Activated CD8-positive, alpha-beta memory T cell treated with anti-CD3 and anti-CD28 coated beads for 48 hours (primary cell): ENCODE results near the gene NRP2.

Experiments
- DNase-seq, 3 experiments: peaks; one replicate each; pipeline ENCODE4 v3.0.0-alpha.2; 2020; ENCODE audit warnings: low read depth in 2 of 3, low spot score in 2 of 3

The NRP2 gene

GRCh38 chr2:205771666-205772065, 89.4 kb downstream of the NRP2 start:
- DNase-seq: no peak

DNA sequence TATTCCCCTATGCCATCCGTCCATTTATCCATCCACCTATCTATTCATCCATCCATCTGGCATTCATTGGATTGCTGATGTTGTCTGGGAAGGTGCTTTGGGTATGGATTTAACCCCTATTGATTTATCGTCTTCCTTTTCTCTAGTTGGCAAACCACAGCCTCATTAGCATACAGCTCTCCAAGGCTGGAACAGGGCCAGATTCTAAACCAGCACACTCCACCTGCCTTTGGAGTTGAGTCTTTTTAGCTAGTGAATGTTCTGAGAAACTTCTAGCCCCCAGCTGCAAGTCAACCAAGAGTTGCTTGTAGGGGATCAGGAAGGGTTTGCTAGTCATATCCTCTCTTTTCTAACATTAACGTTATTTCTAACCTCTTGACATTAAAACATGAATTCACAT, 90.7 kb downstream of the NRP2 start:
- no peak for DNase-seq

DNA sequence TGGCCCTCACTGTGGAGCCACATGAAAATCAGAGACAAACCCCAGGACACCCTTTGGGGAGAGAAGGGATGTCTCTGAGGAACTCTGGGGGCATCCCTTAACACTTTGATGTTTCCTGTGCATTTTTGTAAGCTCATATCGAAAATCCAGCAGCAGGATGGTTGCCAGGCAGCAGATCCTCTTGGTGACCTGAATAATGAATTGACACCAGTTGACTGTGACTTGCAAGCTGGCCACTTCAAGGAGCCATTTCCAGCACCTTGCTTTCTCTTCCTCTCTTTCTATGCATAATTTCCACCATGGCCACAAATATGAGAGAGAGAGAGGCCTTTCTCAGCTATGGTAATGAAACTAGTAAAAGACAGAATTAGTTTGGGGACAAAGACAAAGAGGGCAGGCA, 91.7 kb downstream of the NRP2 start:
- DNase-seq: no peak

DNA sequence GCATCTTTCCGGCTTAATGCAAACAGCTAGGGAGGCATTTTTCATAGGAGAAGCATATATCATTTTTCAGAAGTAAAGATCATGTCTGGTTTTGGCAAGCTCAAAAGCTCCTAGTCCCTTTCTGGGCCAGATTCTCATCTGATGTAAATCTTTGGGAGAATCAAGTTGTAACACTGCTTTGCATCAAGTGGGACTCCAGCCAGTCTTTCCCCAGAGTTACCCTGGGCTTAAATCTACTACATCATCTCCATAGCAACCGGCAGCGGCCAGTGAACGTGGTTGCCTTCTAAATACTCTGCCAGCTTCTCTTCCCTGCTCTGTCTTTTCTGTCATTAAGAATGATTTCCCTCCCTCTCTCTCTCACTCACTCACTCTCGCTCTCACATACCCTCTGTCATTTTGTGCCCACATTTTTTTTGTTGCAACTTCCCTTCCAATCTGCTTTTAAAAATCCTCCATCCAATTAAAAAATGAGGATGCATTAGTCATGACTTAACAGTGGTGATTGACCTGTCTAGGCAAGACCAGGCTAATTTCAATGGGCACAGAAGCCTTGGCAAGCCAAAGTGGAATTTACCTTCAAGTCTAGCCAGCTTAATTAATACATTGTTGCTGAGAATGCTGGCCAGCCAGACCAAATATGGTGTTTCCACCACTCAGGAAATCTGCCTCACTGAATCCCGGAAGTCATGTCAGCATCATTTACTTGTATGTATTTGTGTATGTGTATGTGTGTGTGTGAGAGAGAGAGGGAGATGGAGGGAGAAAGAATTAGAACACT, 93.0 kb downstream of the NRP2 start:
- no peak for DNase-seq

- peak; percentile 2 to 12 (median 6) for DNase-seq
Observed at GRCh38 chr2:205776139-205776538, 93.8 kb downstream of the NRP2 start.

DNA sequence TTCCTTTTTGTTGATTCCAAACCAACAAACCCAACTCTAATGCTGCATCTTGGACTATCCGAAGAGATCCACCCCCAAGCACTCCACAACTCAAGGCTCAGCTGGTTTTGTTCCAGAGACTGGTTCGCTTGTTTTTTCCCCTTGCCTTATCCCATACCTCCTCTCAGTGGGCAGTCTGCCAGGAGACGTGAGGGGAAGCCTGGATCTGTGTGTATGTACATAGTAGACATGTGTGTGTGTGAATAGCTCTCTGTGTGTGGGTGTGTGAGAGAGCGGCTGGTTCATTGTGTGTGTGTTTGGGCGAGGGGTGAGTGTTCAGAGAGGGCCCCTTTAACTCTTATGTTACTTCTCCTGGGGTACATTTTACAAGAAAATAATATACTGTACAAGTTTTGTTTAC, 94.4 kb downstream of the NRP2 start:
- DNase-seq: no peak

DNA sequence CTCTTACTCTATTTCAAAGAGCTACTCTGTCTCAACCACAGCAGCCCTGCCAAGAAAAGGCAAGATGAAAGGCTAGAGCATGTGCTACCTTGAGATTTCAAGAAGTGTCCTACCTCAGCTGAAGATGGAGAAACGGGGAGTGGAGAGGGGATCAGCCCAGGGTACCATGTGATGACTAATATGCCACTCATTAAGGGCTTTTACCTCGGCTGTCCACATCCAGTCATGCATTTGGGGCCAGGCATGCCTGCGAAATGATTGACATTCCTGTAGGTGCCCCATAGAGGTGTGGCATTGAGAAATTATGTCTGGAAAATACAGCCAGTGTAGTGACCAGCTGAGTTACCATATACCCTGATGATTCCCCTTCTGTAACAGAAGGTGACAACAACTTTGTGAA, 96.1 kb downstream of the NRP2 start:
- DNase-seq: no peak

DNA sequence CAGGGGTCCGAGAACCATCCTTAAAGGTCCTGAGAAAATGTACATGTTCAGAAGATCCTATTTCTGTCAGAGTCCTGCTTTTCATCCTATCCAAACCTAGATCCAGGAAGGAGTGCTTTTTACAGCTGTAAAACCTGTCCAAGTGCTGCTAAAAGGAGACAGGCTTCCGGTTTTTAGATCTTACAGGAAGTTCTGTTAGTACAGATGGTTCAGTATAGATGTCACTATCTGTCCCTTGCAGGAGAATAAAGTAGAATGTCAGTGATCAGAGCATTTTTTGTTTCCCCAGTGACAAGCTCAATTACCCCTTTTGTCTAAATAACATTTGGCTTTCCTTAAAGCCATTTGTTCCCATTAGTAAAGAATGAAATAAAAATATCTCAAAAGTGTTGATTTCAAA, 98.3 kb downstream of the NRP2 start:
- DNase-seq: no peak

- DNase-seq: no peak
Observed at GRCh38 chr2:205781244-205781931, 99.1 kb downstream of the NRP2 start.

GRCh38 chr2:205782941-205783340, 100.6 kb downstream of the NRP2 start:
- DNase-seq: no peak

- no peak for DNase-seq
Observed at GRCh38 chr2:205783872-205784499, 101.7 kb downstream of the NRP2 start.

- no peak for DNase-seq
Observed at GRCh38 chr2:205785507-205786260, 103.4 kb downstream of the NRP2 start.

DNA sequence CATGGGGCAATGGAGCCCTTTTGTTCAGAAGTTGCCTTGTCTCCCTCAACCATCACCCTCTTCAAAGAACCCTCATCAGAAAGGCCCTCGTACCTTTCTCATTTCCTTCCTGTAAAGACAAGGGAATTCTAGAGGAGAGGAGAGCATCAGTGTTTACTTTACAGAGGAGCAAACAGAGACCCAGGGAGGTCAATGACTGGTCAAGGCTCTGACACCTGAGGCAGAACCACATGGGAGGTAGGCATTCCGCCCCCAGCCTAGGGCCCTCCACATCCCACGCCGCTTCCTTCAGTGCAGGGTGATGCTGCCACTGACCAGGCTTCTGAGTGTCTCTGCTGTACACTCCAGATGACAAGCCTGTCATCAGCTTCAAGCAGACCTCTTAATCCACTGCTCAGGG, 104.7 kb downstream of the NRP2 start:
- no peak for DNase-seq

DNA sequence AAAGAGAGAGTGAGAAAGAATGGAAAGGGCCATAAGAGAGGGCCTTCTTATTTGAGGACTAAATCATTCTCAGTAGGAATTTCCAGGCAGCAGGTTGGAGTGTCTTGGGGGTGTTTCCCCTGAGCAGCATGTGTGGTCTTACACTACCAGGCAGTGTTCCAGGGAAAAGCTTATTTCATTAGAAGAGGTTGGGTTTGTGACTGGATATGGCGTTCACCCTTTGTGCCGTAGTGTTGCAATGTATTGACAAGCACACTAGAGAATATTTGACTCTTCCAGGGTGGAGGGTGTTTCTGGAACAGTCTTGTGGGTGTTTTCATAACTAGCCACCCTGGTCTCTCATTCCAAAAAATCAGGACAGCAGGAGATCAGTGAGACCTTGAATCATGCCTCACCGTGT, 105.5 kb downstream of the NRP2 start:
- DNase-seq: no peak

DNA sequence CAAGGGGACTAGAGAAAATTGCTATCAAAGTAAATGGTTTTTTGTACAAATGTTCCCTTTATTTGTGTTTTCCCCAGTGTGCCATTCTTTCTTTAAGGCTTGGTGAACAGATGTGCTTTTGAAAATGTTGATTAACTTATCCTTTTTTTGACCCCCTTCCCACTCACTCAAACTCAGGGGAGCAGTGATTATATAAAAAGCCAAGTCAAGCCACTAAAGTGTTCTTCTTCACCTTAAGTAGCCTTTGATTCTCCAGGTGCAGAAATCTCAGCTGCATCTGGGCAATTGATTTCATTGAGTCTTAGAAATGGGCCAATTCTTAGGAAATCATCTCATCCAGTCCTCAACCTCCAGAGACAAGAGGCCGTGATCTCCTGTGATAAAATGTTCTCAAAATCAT, 107.6 kb downstream of the NRP2 start:
- no peak for DNase-seq

DNA sequence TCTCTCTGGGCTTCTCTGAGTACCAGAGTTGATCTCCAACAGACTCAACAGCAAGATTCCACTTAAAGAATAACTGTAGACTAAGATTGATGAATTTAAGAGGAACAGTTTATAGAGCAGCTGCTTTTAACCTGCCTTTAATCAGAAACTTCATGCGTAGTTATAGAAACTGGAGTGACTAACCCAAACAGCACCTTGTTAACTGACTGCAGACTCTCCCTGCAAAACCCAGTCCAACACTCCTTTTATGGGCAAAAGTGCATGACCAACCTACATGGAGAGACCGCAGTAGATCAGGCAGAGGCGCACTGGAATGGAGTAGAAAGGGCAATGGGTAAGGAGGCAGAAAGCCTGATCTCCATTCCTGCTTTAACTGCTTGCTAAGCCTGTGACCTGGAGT, 110.6 kb downstream of the NRP2 start:
- DNase-seq: no peak

GRCh38 chr2:205796805-205797313, 114.6 kb downstream of the NRP2 start:
- no peak for DNase-seq

GRCh38 chr2:205797866-205798265, 115.6 kb downstream of the NRP2 start:
- no peak for DNase-seq

- no peak for DNase-seq
Observed at GRCh38 chr2:205800224-205800623, 117.9 kb downstream of the NRP2 start.

GRCh38 chr2:205800773-205801172, 118.5 kb downstream of the NRP2 start:
- no peak for DNase-seq

DNA sequence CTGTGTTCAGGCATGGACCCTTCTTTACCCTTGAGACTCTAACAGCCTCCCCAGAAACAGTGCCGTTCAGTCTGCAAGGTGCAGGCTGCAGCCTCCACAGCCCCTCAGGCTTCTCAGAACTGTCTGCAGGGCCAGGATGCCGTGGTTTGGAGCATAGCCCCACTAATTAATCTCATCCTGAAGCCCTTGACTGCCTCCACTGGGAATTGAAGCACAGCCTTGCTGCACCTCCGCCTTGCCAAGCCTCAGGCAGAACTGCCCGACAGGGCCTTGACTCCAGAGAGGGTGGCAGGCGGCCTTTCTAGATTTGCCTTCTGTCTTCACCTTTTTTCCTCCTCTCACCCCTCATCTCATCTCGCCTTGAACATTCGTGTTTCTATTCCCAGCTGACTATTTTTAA, 119.8 kb downstream of the NRP2 start:
- no peak for DNase-seq
